GM18507 (cell line): Measurements from ENCODE around the gene TMEM43.
"Not testable (repeated sequence)": the region's sequence is repeated elsewhere in the genome, so short reads cannot be mapped to it uniquely, and the experiment has no call there.

Experiments
- DNase-seq: peaks from one replicate; pipeline ENCODE4 v3.0.0; 2011; ENCODE audit warnings: low read depth; ENCODE audit not compliant: insufficient read length; ENCODE audit errors: extremely low spot score
- FAIRE-seq: peaks from 2 replicates; lab custom pipeline; 2011; peaks lifted over from hg19 to GRCh38; lab: Jason Lieb, UNC

The TMEM43 gene

GRCh38 chr3:14124615-14125192 lies at the start of gene TMEM43, which contains the start of gene CHCHD4:
TMEM43 (plus strand) TSS chr3:14125052; CDS start chr3:14125194, 142 bp downstream.
CHCHD4 (minus strand) TSS chr3:14124870; CDS start chr3:14124676, 194 bp downstream.
- DNase-seq (peak; percentile 99), FAIRE-seq (peak; percentile 77)

GRCh38 chr3:14075233-14075632 lies 49.6 kb upstream of the TMEM43 start:
- not testable (repeated sequence) for FAIRE-seq, DNase-seq

- FAIRE-seq (no peak), DNase-seq (no peak)
These were observed 47.5 kb upstream of the TMEM43 start for GRCh38 chr3:14077310-14077709.

GRCh38 chr3:14082108-14082657 lies 42.7 kb upstream of the TMEM43 start:
- DNase-seq (no peak), FAIRE-seq (no peak)

- not testable (repeated sequence) for FAIRE-seq, DNase-seq
These were observed 37.4 kb upstream of the TMEM43 start for GRCh38 chr3:14087461-14087860.

GRCh38 chr3:14091959-14092358 lies 32.9 kb upstream of the TMEM43 start:
- DNase-seq, FAIRE-seq: not testable (repeated sequence)

GRCh38 chr3:14092464-14092863 lies 32.4 kb upstream of the TMEM43 start:
- DNase-seq (no peak), FAIRE-seq (no peak)

- DNase-seq (no peak), FAIRE-seq (no peak)
These were observed 31.0 kb upstream of the TMEM43 start for GRCh38 chr3:14093831-14094230.

- FAIRE-seq = no peak
These were observed 28.1 kb upstream of the TMEM43 start for GRCh38 chr3:14096742-14097141.

GRCh38 chr3:14097616-14098391 lies 27.0 kb upstream of the TMEM43 start:
- FAIRE-seq = no peak
- DNase-seq = no peak

More at GRCh38 chr3:14096742-14097141, 28.1 kb upstream of the TMEM43 start:
- DNase-seq = no peak

- not testable (repeated sequence) for FAIRE-seq
These were observed 15.0 kb upstream of the TMEM43 start for GRCh38 chr3:14109821-14110220.

GRCh38 chr3:14110699-14111098 lies 14.2 kb upstream of the TMEM43 start:
- no peak for FAIRE-seq
- DNase-seq = no peak

More at GRCh38 chr3:14109821-14110220, 15.0 kb upstream of the TMEM43 start:
- not testable (repeated sequence) for DNase-seq

GRCh38 chr3:14113965-14114635 lies 10.8 kb upstream of the TMEM43 start:
- DNase-seq (no peak), FAIRE-seq (no peak)

GRCh38 chr3:14117468-14118399 lies 7.1 kb upstream of the TMEM43 start:
- DNase-seq = no peak
- no peak for FAIRE-seq

GRCh38 chr3:14118400-14119381 lies 6.2 kb upstream of the TMEM43 start:
- FAIRE-seq = no peak
- DNase-seq = no peak

GRCh38 chr3:14119651-14120050 lies 5.2 kb upstream of the TMEM43 start:
- no peak for FAIRE-seq
- DNase-seq = no peak

GRCh38 chr3:14120111-14120920 lies 4.5 kb upstream of the TMEM43 start:
- DNase-seq = no peak
- FAIRE-seq = no peak
